Astrocyte (in vitro differentiated cells and primary cell): ENCODE results near the gene ANKRD30A.

Experiments
- CTCF ChIP-seq: IDR thresholded peaks from 2 replicates; pipeline ENCODE4 v1.5.1; 2011; ENCODE audit warnings: low read depth, mild to moderate bottlenecking, inconsistent platforms, low read length, moderate library complexity; ENCODE audit not compliant: insufficient read depth
- EZH2 ChIP-seq: IDR thresholded peaks from 2 replicates; pipeline ENCODE4 v1.6.1; 2012; ENCODE audit warnings: mild to moderate bottlenecking, low read length, inconsistent platforms; ENCODE audit not compliant: insufficient read depth

- TF ChIP-seq CTCF (no peak), EZH2 (no peak)
Measured at GRCh38 chr10:37301271-37301670, 175.9 kb downstream of the ANKRD30A start.
